HG03378 (cell line): ENCODE data around the gene SGMS2.
"Not testable (repeated sequence)": the region's sequence is repeated elsewhere in the genome, so short reads cannot be mapped to it uniquely, and the experiment has no call there.

Experiments
- ATAC-seq: cut with Tn5 transposase; IDR thresholded peaks from one replicate; pipeline ENCODE4 v1.9.1; 2021; ENCODE audit warnings: mild to moderate bottlenecking, moderate library complexity; ENCODE audit not compliant: unreplicated experiment

Gene SGMS2

GRCh38 chr4:107906458-107907100 lies 81.8 kb downstream of the SGMS2 start:
- no peak for ATAC-seq

GRCh38 chr4:107908377-107908776 lies 83.6 kb downstream of the SGMS2 start:
- ATAC-seq = no peak

- peak; percentile 91 for ATAC-seq
These were observed 88.7 kb downstream of the SGMS2 start for GRCh38 chr4:107913283-107913899.

DNA sequence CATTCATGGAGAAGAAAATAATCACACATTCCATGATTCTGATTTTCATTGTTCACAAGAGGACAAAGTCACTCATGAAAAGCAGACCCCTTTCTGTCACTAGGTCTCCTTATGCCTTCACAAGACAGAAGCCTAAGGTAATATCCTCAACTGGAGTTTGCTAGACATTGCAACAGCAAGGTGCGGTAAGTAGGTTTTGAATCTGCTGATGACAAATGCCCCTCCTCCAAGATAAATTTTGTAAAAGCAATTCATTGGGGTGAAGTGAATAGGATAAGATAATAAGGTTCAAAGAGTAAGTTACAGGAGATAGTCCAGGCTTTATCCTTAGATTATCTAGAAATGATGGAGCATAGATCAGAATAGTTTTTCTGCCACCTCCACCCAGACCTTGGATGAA lies 90.5 kb downstream of the SGMS2 start:
- ATAC-seq = no peak

DNA sequence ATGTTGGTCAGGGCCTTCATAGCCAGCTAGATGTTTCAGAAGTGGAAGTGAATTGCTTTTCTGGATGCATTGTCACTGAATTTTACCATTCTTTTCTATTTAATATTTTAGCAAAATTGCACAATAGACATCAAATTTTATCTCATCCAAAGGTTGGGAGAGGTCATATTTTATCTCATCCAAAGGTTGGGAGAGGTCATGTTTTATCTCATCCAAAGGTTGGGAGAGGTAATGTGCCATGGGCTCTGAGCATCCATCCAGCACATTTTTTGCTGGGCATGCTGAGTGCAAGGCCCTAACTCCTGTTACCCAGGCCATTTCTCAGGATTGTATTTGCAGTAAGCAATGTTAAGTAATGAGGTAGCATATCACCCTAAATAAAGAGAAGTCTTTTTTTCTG lies 91.9 kb downstream of the SGMS2 start:
- no peak for ATAC-seq

GRCh38 chr4:107917500-107917899 lies 92.8 kb downstream of the SGMS2 start:
- no peak for ATAC-seq

GRCh38 chr4:107922486-107923473 lies 98.0 kb downstream of the SGMS2 start:
- ATAC-seq = no peak

- not testable (repeated sequence) for ATAC-seq
These were observed 101.0 kb downstream of the SGMS2 start for GRCh38 chr4:107925713-107926112.

- ATAC-seq = not testable (repeated sequence)
These were observed 102.1 kb downstream of the SGMS2 start for GRCh38 chr4:107926875-107927274.

DNA sequence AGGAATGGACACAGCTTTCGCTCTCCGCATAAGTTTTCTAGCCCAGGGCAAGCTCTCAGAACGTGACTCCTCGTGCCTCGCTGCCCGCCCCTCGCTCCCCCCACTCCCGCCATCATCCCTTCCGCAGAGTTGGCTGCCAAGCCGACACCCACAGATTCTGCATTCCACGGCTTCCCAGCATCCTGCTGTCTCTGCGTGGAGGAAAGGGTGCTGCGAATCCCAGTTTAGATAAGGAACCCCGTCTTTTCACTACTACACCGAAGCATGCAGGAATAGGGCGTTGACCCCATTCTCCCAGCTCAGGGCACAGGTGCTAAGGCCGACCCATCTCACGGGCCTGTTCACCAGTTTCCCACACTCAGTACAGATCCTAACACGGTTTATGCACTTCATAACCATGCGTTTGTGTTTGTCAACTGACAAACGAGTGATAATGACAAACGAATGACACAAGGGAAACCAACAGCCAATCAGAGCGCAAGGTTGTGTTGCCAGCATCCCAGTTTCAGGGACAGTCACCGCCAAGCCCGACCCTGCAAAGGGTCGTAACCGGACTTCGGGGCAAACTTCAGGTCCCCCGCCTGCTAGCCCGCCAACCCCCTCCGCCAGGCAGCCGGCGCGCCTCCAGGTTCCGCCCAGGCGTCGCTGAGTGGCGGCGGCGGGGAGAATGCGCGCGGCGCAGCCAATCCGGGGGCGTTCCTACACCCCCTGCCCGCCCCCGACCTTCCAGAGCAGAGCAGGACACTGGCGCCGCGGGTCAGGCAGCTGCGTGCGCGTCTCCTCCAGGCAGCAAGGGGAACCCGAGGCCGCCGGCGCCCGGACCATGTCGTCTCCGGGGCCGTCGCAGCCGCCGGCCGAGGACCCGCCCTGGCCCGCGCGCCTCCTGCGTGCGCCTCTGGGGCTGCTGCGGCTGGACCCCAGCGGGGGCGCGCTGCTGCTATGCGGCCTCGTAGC lies 106.4 kb downstream of the SGMS2 start, which contains the start of gene CYP2U1:
CYP2U1 (plus strand) TSS at position 729 of the 954 bp plus-strand sequence; CDS start at position 824, 95 bp downstream.
- ATAC-seq = peak; percentile 84

GRCh38 chr4:107931775-107932321 lies 107.1 kb downstream of the SGMS2 start:
- no peak for ATAC-seq

DNA sequence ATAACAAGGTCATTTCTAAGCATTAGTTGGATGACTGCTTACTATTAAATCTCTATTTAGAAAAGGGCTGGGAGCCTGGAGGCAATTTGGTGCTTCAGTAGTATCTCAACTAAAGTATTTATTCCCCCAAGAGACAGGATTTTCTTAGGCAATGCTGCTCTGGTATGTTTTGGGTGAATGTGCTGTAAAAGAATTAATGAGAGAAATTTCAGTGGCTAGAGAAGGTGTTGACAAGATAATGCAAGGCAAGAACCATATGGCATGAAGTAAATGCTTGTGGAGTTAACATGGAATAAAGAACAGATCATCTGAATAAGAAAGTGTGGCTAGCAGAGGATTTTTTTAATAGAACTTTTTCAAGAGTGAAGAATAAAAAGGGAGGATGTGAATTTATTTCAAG lies 110.5 kb downstream of the SGMS2 start:
- ATAC-seq = no peak

DNA sequence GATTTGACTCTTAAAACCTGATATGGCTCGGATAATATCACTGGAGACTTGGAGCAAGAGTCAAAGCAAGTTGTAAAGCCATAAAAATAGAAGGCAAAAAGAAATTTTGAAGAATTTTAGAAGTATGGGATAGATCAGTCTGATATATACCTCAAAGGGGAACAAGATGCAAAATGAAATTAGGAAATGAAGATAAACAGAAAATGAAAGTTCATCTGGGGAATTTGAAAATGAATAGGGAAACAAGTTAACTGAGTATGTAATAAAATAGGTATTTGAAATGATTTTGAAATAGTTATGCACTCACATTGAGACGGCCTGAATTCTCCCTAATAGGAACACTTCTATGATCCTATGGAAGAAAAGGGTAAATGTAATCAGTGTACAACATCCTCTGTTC lies 112.3 kb downstream of the SGMS2 start:
- ATAC-seq = peak; percentile 67

GRCh38 chr4:107939307-107939706 lies 114.6 kb downstream of the SGMS2 start:
- no peak for ATAC-seq

DNA sequence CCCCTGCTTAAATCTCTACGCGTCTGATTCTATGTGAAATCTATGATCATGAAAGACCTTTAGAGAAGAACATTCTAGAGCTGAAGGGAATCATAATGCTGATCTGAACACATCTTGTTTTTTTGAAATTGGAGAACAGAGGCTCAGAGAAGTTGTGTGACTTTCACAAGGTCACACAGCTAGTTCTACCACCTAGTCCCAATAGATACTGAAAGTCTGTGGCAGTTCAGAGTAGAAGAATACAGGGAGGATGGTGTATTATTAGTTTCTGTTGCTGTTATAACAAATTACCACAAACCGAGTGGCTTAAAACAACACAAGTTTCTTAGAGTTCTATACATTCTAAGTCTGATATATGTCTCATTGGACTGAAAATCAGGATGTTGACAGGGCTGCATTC lies 121.1 kb downstream of the SGMS2 start:
- no peak for ATAC-seq

- no peak for ATAC-seq
These were observed 126.2 kb downstream of the SGMS2 start for GRCh38 chr4:107950746-107951540.

GRCh38 chr4:107951551-107951950 lies 126.8 kb downstream of the SGMS2 start:
- ATAC-seq = no peak

DNA sequence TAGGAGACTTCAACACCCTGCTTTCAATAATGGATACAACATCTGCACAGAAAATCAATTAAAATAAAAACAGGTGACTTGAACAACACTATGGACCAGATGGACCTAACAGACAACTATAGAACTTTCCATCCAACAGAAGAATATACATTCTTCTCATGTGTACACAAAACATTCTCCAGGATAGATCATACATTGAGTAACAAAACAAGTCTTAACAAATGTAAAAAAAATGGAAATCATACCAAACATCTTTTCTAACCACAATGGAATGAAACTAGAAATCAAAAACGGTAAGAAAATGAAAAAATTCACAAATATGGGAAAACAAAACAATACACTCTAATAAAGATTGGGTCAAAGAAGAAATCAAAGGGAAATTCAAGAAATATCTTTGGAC lies 131.3 kb downstream of the SGMS2 start:
- ATAC-seq = no peak
